Right lobe of liver (tissue), 6 donors: Measurements from ENCODE around the gene CHST15. TPM values are rescaled to one million over a fixed set of nuclear protein-coding genes. Genes with fewer than 3 reads are reported as not detected.
A peak's percentile ranks its signal among the peaks of the same experiment; 100 is the strongest.

Source experiments
- ATAC-seq, 4 donors: fragments of 200-7000 bp; cut with Tn5 transposase; one replicate each; pipeline ENCODE4 v1.9.1; 2020; ENCODE audit warnings: mild to moderate bottlenecking in 4 of 4, moderate library complexity in 4 of 4
- DNase-seq, 3 donors: peaks; one replicate each; pipeline ENCODE4 v3.0.0-alpha.2; 2020
- H3K27ac ChIP-seq, 3 donors: fragments of 200-600 bp; one replicate each; pipeline ENCODE4 v1.8.0; 2022
- H3K27me3 ChIP-seq, 2 donors: fragments of 200-600 bp; one replicate each; pipeline ENCODE4 v1.8.0; 2022
- H3K36me3 ChIP-seq, 4 donors: fragments of 200-600 bp; sonication (generic) in 1 of 4; one replicate each; pipeline versions ENCODE4 v1.5.1 to v1.8.0; 2017 to 2022; ENCODE audit warnings: control low read depth in 1 of 4
- H3K4me1 ChIP-seq, 4 donors: fragments of 200-600 bp; sonication (generic) in 1 of 4; one replicate each; pipeline versions ENCODE4 v1.5.1 to v1.8.0; 2017 to 2022; ENCODE audit warnings: control low read depth in 1 of 4
- H3K4me3 ChIP-seq, 3 donors: fragments of 200-600 bp; one replicate each; pipeline ENCODE4 v1.8.0; 2022
- H3K9me3 ChIP-seq, 4 donors: fragments of 200-600 bp; sonication (generic) in 1 of 4; one replicate each; pipeline versions ENCODE4 v1.5.1 to v1.8.0; 2017 to 2022; ENCODE audit warnings: control low read depth in 1 of 4
- CTCF ChIP-seq, 4 donors: fragments of 200-600 bp in 3 of 4; fragments of 450-650 bp in 1 of 4; IDR thresholded peaks; one replicate each; pipeline versions ENCODE4 v1.5.1 to v1.8.0; 2016 to 2022; ENCODE audit warnings: antibody characterized with exemption in 4 of 4, mild to moderate bottlenecking in 2 of 4
- POLR2A ChIP-seq: fragments of 450-650 bp; IDR thresholded peaks from one replicate; pipeline ENCODE4 v1.6.1; 2017; ENCODE audit warnings: antibody characterized with exemption, mild to moderate bottlenecking
- WGBS: methylation state at CpG from one replicate; pipeline ENCODE4 v1.1.6; 2018; ENCODE audit warnings: low coverage, low lambda C conversion rate; ENCODE audit not compliant: insufficient coverage; ENCODE audit errors: missing lambda C conversion rate; 5-methylcytosine and 5-hydroxymethylcytosine counted together
- intact Hi-C, 2 donors: fragments of 100-400 bp; cut with DNase I; formaldehyde crosslinking; loops; one replicate each; pipeline versions ENCODE4 v1.11.2 to v1.14.1; 2022
- total RNA-seq, 6 experiments: library from RNA; depleted of rRNA in 2 of 6; stranded (reverse); fragments of >200 nt in 2 of 6; fragmentation: NEBNext Ultra II Directional in 3 of 6; extraction: Animal tissue kit (Norgen Biotek cat#: 25700) in 3 of 6; gene quantifications; one replicate each; pipeline versions ENCODE4 v1.1.0 to v1.2.4, GENCODE V29; 2016 to 2023
- donor health status: DM: no; HTN: yes; CAD: no.
- donor health status: DM: no; HTN: no; CAD: no.
- donor health status: DM: no; HTN: no; CAD: no.
- donor health status: DM: no; HTN: yes; CAD: no.
- donor health status: DM: no; HTN: yes; CAD: no.

CHST15 gene
- total RNA-seq, 6 experiments from 2014 or later, result 9.2 to 25.8 (median 11.8) TPM

GRCh38 chr10:124045801-124046355 is 47.5 kb downstream of the CHST15 start:
- Histone ChIP-seq H3K36me3 (peaks cover 0 to 14% (median 1%) of the 10 kb centered on the region in 4 donors), H3K9me3 (no peaks in the 10 kb centered on the region), H3K4me1 (peaks cover 0 to 25% (median 2%) of the 10 kb centered on the region in 4 donors), H3K4me3 (no peak overlapping the region), H3K27ac (peak overlapping the region in 1 of 3 donors; percentile 6), H3K27me3 (no peaks in the 10 kb centered on the region)
- intact Hi-C loops, result no loop called here
- WGBS, result 76% methylated on average over 13 of the region's 18 CpGs
- DNase-seq (no peak), ATAC-seq (no peak)
- TF ChIP-seq POLR2A, result no peak
- TF ChIP-seq CTCF (IDR thresholded peaks at IDR 0.05), result no peak

DNA sequence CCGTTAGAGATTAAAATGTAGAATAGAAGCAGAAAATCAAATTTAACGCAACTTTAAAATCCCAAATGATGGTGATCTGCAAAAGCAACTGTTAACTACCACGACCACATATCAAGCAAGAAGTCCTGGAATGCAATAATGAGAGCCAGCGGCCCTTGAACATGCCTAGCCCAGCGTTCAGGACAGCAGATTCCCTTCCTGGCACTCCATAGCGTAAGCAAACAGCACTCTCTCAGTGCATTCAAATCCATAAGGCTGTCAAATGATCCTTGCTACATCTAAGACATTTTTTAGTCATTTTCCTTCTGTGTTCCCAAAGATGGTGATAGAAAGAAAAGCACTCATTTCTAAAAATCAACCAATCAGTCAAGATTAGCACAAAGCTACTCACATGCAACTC is 48.1 kb downstream of the CHST15 start:
- Histone ChIP-seq H3K27ac (peak overlapping the region in 2 of 3 donors; percentile 6 to 40), H3K27me3 (no peaks in the 10 kb centered on the region), H3K36me3 (peaks cover 0 to 15% (median 1%) of the 10 kb centered on the region in 4 donors), H3K4me1 (peaks cover 0 to 25% (median 2%) of the 10 kb centered on the region in 4 donors), H3K9me3 (no peaks in the 10 kb centered on the region), H3K4me3 (no peak overlapping the region)
- intact Hi-C loops, result no loop called here
- TF ChIP-seq POLR2A (no peak), CTCF (IDR thresholded peaks at IDR 0.05) (no peak)
- DNase-seq (no peak), ATAC-seq (peak in 1 of 4 donors; percentile 20)
- whole genome bisulfite sequencing, result 53% methylated on average over 6 of the region's 6 CpGs

DNA sequence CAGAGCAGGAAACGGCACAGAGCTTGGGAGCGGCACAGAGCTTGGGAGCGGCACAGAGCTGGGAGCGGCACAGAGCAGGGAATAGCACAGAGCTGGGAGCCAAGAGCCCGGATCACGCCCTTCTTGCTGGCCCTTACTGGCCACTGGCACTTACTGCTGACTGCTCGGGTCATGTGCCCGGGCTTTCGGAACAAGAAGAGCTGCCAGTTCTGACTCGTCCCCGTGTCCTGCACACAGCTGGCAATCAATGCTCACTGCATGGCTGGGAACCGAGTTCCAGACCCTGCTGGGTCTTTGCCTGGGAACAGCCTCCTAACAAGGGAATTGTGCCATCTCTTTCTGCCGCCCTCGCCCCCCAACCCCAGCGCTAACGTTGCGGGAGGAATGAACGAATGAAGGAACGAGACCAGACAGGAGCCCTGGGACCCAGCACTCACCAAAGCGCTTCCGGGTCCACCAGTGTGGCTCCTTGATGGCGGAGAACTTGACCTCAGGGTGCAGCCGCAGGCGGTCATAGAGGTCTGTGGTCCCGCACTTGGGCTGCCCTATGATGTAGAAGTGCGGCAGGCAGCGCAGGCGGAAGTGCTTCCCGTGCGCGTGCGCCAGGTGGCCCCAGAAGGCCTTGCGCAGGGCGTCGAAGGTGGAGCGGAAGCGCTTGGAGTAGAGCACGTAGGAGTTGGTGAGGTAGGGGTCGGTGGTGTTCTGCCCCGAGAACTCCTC is 49.1 kb downstream of the CHST15 start:
- intact Hi-C loops, result no loop called here
- Histone ChIP-seq H3K4me3 (peak overlapping the region in 2 of 3 donors; percentile 33 to 58), H3K27me3 (no peaks in the 10 kb centered on the region), H3K9me3 (no peaks in the 10 kb centered on the region), H3K36me3 (peaks cover 0 to 21% (median 1%) of the 10 kb centered on the region in 4 donors), H3K27ac (peak overlapping the region in 2 of 3 donors; percentile 40 to 88), H3K4me1 (peaks cover 0 to 22% (median 3%) of the 10 kb centered on the region in 4 donors)
- DNase-seq (peak in 2 of 3 donors; percentile 79 to 81), ATAC-seq (peak; percentile 15 to 88 (median 78))
- WGBS, result 81% methylated on average over 19 of the region's 40 CpGs
- TF ChIP-seq POLR2A (no peak), CTCF (IDR thresholded peaks at IDR 0.05) (no peak)

- DNase-seq (no peak), ATAC-seq (peak in 2 of 4 donors; percentile 38 to 59)
- TF ChIP-seq POLR2A, result no peak
- TF ChIP-seq CTCF (IDR thresholded peaks at IDR 0.05), result no peak
- peaks cover 0 to 29% (median 1%) of the 10 kb centered on the region in 4 donors for H3K36me3 ChIP-seq
- intact Hi-C loops, result no loop called here
- peak overlapping the region in 1 of 3 donors; percentile 45 for H3K27ac ChIP-seq
- H3K4me1 ChIP-seq, result peaks cover 0 to 16% (median 1%) of the 10 kb centered on the region in 4 donors
- H3K27me3 ChIP-seq, result no peaks in the 10 kb centered on the region
- no peaks in the 10 kb centered on the region for H3K9me3 ChIP-seq
- 8% methylated on average over 8 of the region's 12 CpGs for WGBS
- H3K4me3 ChIP-seq, result peak overlapping the region in 2 of 3 donors; percentile 33 to 58
Observed at GRCh38 chr10:124043310-124044142, 49.9 kb downstream of the CHST15 start.
